GM12878 (cell line): ENCODE results near the gene DNAH17.
"Not testable (repeated sequence)": the region's sequence is repeated elsewhere in the genome, so short reads cannot be mapped to it uniquely, and the experiment has no call there.

Experiments
- GABPA ChIP-seq: IDR thresholded peaks from 2 replicates; pipeline ENCODE4 v1.6.1; 2014; ENCODE audit warnings: antibody characterized with exemption, low read depth, mild to moderate bottlenecking, inconsistent platforms
- JUND ChIP-seq: IDR thresholded peaks from 2 replicates; pipeline ENCODE4 v1.6.1; 2012; ENCODE audit warnings: low read depth, mild to moderate bottlenecking, low read length, improper control_type of control experiment, moderate library complexity
- MYC ChIP-seq: IDR thresholded peaks from 2 replicates; pipeline ENCODE4 v1.6.1; 2011; ENCODE audit warnings: mild to moderate bottlenecking, low read length, moderate library complexity, inconsistent platforms; ENCODE audit not compliant: insufficient read depth, insufficient replicate concordance, insufficient read length, severe bottlenecking
- NFIC ChIP-seq: IDR thresholded peaks from 2 replicates; pipeline ENCODE4 v1.6.1; 2012; ENCODE audit warnings: low read depth, mild to moderate bottlenecking, inconsistent platforms, low read length, moderate library complexity
- RCOR1 ChIP-seq: conservative IDR thresholded peaks from 2 replicates; pipeline ENCODE4 v1.6.1; 2012; ENCODE audit warnings: low read depth, low read length, improper control_type of control experiment
- REST ChIP-seq: IDR thresholded peaks from 2 replicates; pipeline ENCODE4 v1.6.1; 2012; ENCODE audit warnings: mild to moderate bottlenecking, low read depth, low read length
- SP1 ChIP-seq: IDR thresholded peaks from one replicate; pipeline ENCODE4 v1.6.1; 2011; ENCODE audit warnings: low read depth, low read length
- TF ChIP-seq, protein P1 (sequence below): IDR thresholded peaks from 2 replicates; pipeline ENCODE4 v1.6.1; 2012; ENCODE audit warnings: low read depth, low read length, improper control_type of control experiment
- TF ChIP-seq, protein P2 (sequence below), 3 experiments: IDR thresholded peaks in 2 of 3; conservative IDR thresholded peaks in 1 of 3; 2 replicates each; pipeline ENCODE4 v1.5.1; 2011; ENCODE audit warnings: low read depth in 3 of 3, low read length in 3 of 3, mild to moderate bottlenecking in 3 of 3, control low read depth in 2 of 3, moderate library complexity in 2 of 3, inconsistent platforms in 1 of 3, mixed read lengths in 1 of 3; ENCODE audit not compliant: control insufficient read depth in 2 of 3, insufficient read depth in 1 of 3; ENCODE audit errors: extremely low read depth in 1 of 3

- TF ChIP-seq GABPA, REST, NFIC, JUND, RCOR1, SP1, MYC: not testable (repeated sequence)
- TF ChIP-seq, protein P1, sequence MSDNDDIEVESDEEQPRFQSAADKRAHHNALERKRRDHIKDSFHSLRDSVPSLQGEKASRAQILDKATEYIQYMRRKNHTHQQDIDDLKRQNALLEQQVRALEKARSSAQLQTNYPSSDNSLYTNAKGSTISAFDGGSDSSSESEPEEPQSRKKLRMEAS = not testable (repeated sequence)
- TF ChIP-seq, protein P2, sequence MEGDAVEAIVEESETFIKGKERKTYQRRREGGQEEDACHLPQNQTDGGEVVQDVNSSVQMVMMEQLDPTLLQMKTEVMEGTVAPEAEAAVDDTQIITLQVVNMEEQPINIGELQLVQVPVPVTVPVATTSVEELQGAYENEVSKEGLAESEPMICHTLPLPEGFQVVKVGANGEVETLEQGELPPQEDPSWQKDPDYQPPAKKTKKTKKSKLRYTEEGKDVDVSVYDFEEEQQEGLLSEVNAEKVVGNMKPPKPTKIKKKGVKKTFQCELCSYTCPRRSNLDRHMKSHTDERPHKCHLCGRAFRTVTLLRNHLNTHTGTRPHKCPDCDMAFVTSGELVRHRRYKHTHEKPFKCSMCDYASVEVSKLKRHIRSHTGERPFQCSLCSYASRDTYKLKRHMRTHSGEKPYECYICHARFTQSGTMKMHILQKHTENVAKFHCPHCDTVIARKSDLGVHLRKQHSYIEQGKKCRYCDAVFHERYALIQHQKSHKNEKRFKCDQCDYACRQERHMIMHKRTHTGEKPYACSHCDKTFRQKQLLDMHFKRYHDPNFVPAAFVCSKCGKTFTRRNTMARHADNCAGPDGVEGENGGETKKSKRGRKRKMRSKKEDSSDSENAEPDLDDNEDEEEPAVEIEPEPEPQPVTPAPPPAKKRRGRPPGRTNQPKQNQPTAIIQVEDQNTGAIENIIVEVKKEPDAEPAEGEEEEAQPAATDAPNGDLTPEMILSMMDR (IDR thresholded peaks at IDR 0.05 in 2 of 3, conservative IDR thresholded peaks at IDR 0.05 in 1 of 3; ENCODE audit: control insufficient read depth in 2 of 3, extremely low read depth in 1 of 3, insufficient read depth in 1 of 3, low read depth in 3 of 3, low read length in 3 of 3) = not testable (repeated sequence)
Observed at GRCh38 chr17:78466109-78466785, 110.9 kb downstream of the DNAH17 start.
